Measurements from ENCODE around the gene KRT72.

The KRT72 gene

DNA sequence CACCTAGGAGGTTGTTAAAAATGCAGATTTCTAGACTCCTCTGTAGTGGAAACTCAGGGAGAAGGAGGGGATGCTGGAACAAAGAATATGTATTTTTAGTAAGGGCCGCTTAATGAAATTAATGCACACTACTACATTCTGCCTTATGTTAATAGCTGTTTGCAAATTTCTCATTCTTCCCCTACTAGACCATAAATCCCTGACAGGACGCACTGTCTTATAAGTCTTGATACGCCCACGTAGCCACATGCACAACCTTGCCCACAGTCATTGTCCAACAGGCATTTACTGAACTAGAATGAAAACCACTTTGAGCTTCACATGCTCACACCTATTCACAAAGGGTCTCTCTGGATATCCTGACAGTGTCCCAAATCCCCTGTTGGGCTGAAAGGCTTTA lies 40.2 kb upstream of the KRT72 start:
- Histone ChIP-seq H3K79me1 (ENCODE audit: low read length) (no peaks in the 10 kb centered on the region), H3K23ac (ENCODE audit: low read length) (no peak overlapping the region), H4K5ac (ENCODE audit: low read length) (no peak overlapping the region), H3K18ac (ENCODE audit: low read length) (no peak overlapping the region), H3K4me3 (ENCODE audit: low read length) (no peak overlapping the region), H2AK5ac (ENCODE audit: low read length) (no peak overlapping the region), H3K4me2 (ENCODE audit: low read length) (no peak overlapping the region), H3K4me1 (ENCODE audit: control insufficient read depth, low read depth, low read length) (no peaks in the 10 kb centered on the region), H2BK120ac (ENCODE audit: low read depth, low read length) (no peak overlapping the region), H2BK15ac (replicated peaks; ENCODE audit: low read depth) (no peak overlapping the region), H3K36me3 (ENCODE audit: control insufficient read depth, insufficient read depth, low read length) (no peaks in the 10 kb centered on the region), H3K79me2 (ENCODE audit: control insufficient read depth, insufficient read depth, low read length) (no peaks in the 10 kb centered on the region), H3K27me3 (ENCODE audit: insufficient read depth, low read length, poor library complexity) (no peaks in the 10 kb centered on the region), H4K8ac (ENCODE audit: low read depth, low read length) (no peak overlapping the region), H2BK5ac (ENCODE audit: low read length) (no peak overlapping the region), H3K56ac (ENCODE audit: low read length) (no peak overlapping the region), H3K9ac (ENCODE audit: low read length) (no peak overlapping the region), H3K4ac (ENCODE audit: low read depth, low read length) (no peak overlapping the region), H3K27ac (ENCODE audit: low read depth, low read length) (no peak overlapping the region)
- no CpG with 5 or more reads among the region's 4 CpGs for WGBS (ENCODE audit: extremely low coverage, insufficient coverage, low lambda C conversion rate)
- DNase-seq: no peak

DNA sequence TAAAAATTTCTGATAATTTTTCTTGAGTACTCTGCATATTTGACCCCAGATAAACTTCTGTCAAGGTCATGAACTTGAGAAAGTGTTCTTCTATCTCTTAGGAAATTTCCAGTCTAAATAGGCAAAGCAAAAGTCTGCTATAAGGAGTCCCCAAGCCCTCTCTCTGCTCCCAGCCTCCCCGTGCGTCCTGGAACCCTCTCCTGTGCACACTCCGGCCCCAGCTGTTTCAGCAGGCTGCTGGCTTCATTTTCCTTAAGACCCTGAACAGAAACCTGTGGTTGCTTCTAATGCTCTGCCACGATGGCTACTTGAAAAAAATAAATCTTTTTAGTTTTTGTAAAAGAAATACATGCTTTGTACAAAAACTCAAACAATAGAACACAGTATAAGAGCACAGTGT lies 36.0 kb upstream of the KRT72 start:
- H3K56ac ChIP-seq (ENCODE audit: low read length): no peak overlapping the region
- H3K79me2 ChIP-seq (ENCODE audit: control insufficient read depth, insufficient read depth, low read length): no peaks in the 10 kb centered on the region
- H2AK5ac ChIP-seq (ENCODE audit: low read length): no peak overlapping the region
- no peak overlapping the region for H2BK5ac ChIP-seq (ENCODE audit: low read length)
- no peak overlapping the region for H2BK120ac ChIP-seq (ENCODE audit: low read depth, low read length)
- no peak overlapping the region for H3K4me3 ChIP-seq (ENCODE audit: low read length)
- H4K5ac ChIP-seq (ENCODE audit: low read length): no peak overlapping the region
- no peak overlapping the region for H3K23ac ChIP-seq (ENCODE audit: low read length)
- no peak overlapping the region for H4K8ac ChIP-seq (ENCODE audit: low read depth, low read length)
- H3K4me1 ChIP-seq (ENCODE audit: control insufficient read depth, low read depth, low read length): no peaks in the 10 kb centered on the region
- H3K36me3 ChIP-seq (ENCODE audit: control insufficient read depth, insufficient read depth, low read length): no peaks in the 10 kb centered on the region
- no peaks in the 10 kb centered on the region for H3K27me3 ChIP-seq (ENCODE audit: insufficient read depth, low read length, poor library complexity)
- no peak overlapping the region for H3K4ac ChIP-seq (ENCODE audit: low read depth, low read length)
- no peaks in the 10 kb centered on the region for H3K79me1 ChIP-seq (ENCODE audit: low read length)
- H2BK15ac ChIP-seq (replicated peaks; ENCODE audit: low read depth): no peak overlapping the region
- WGBS (ENCODE audit: extremely low coverage, insufficient coverage, low lambda C conversion rate): no CpG with 5 or more reads among the region's 4 CpGs
- no peak overlapping the region for H3K9ac ChIP-seq (ENCODE audit: low read length)
- no peak overlapping the region for H3K18ac ChIP-seq (ENCODE audit: low read length)
- H3K27ac ChIP-seq (ENCODE audit: low read depth, low read length): no peak overlapping the region
- no peak for DNase-seq
- H3K4me2 ChIP-seq (ENCODE audit: low read length): no peak overlapping the region

DNA sequence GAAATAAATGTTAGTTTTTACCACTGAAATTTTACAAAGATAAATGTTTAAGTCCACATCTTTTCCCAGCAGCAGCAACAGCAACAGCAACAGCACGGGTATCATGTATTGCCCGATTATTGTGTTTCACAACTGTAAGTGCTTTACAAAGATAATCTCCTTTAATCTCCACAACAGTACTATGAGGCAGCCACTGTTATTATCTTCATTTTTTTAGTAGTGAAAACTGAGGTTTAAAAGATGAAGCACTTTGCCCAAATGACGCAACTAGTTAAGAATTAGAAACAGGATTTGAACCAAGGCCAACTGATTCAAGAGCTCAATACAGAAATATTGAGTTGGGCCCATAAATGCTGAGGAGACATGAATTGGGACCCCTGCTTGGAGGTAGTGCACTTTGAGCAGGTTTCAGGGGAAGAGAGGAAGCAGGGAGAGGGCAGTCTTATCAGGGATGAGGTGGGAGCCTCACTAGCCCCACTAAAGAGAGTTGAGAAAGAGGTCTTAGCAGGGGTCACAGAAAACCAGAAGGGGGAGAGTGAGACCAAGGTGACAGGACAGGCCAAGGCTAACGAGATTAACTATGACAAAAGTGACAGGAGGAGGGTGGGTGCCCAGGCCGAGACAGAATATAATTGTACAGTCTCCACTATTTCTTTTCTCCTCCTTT lies 35.5 kb upstream of the KRT72 start:
- Histone ChIP-seq H3K23ac (ENCODE audit: low read length) (no peak overlapping the region), H3K18ac (ENCODE audit: low read length) (no peak overlapping the region), H3K4ac (ENCODE audit: low read depth, low read length) (no peak overlapping the region), H3K4me2 (ENCODE audit: low read length) (no peak overlapping the region), H3K36me3 (ENCODE audit: control insufficient read depth, insufficient read depth, low read length) (no peaks in the 10 kb centered on the region), H2BK120ac (ENCODE audit: low read depth, low read length) (no peak overlapping the region), H2BK5ac (ENCODE audit: low read length) (no peak overlapping the region), H3K27me3 (ENCODE audit: insufficient read depth, low read length, poor library complexity) (no peaks in the 10 kb centered on the region), H3K79me1 (ENCODE audit: low read length) (no peaks in the 10 kb centered on the region), H2BK15ac (replicated peaks; ENCODE audit: low read depth) (no peak overlapping the region), H3K4me3 (ENCODE audit: low read length) (no peak overlapping the region), H3K4me1 (ENCODE audit: control insufficient read depth, low read depth, low read length) (no peaks in the 10 kb centered on the region), H4K8ac (ENCODE audit: low read depth, low read length) (no peak overlapping the region), H3K56ac (ENCODE audit: low read length) (no peak overlapping the region), H3K9ac (ENCODE audit: low read length) (no peak overlapping the region), H3K27ac (ENCODE audit: low read depth, low read length) (no peak overlapping the region), H2AK5ac (ENCODE audit: low read length) (no peak overlapping the region), H3K79me2 (ENCODE audit: control insufficient read depth, insufficient read depth, low read length) (no peaks in the 10 kb centered on the region), H4K5ac (ENCODE audit: low read length) (no peak overlapping the region)
- peak; percentile 22 for DNase-seq
- no CpG with 5 or more reads among the region's 5 CpGs for WGBS (ENCODE audit: extremely low coverage, insufficient coverage, low lambda C conversion rate)

DNA sequence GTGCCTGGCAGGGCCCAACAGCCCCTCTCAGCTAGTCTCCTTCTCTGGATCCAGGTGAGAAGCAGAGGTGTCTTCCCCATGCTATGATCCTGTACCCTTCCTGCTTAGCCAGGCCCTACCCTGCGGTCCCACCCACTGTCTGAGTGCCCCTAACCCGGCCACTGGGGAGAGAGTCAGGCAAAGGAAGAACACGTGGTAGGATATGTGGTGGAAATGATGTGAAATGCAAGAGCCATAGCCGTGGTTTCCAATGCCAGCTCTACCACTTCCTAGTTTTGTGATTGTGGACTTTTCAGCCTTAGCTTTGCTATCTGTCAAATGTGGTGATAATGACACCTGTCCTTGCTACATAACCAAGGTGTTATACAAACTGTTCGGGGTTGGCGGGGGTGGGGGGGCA lies 34.9 kb upstream of the KRT72 start:
- Histone ChIP-seq H3K36me3 (ENCODE audit: control insufficient read depth, insufficient read depth, low read length) (no peaks in the 10 kb centered on the region), H2BK15ac (replicated peaks; ENCODE audit: low read depth) (no peak overlapping the region), H3K18ac (ENCODE audit: low read length) (no peak overlapping the region), H3K56ac (ENCODE audit: low read length) (no peak overlapping the region), H3K79me2 (ENCODE audit: control insufficient read depth, insufficient read depth, low read length) (no peaks in the 10 kb centered on the region), H3K27me3 (ENCODE audit: insufficient read depth, low read length, poor library complexity) (no peaks in the 10 kb centered on the region), H4K8ac (ENCODE audit: low read depth, low read length) (no peak overlapping the region), H2BK120ac (ENCODE audit: low read depth, low read length) (no peak overlapping the region), H3K4me1 (ENCODE audit: control insufficient read depth, low read depth, low read length) (no peaks in the 10 kb centered on the region), H3K4me3 (ENCODE audit: low read length) (no peak overlapping the region), H3K23ac (ENCODE audit: low read length) (no peak overlapping the region), H3K9ac (ENCODE audit: low read length) (no peak overlapping the region), H3K4ac (ENCODE audit: low read depth, low read length) (no peak overlapping the region), H3K27ac (ENCODE audit: low read depth, low read length) (no peak overlapping the region), H3K79me1 (ENCODE audit: low read length) (no peaks in the 10 kb centered on the region), H2BK5ac (ENCODE audit: low read length) (no peak overlapping the region), H4K5ac (ENCODE audit: low read length) (no peak overlapping the region), H2AK5ac (ENCODE audit: low read length) (no peak overlapping the region), H3K4me2 (ENCODE audit: low read length) (no peak overlapping the region)
- no peak for DNase-seq
- no CpG with 5 or more reads among the region's 6 CpGs for WGBS (ENCODE audit: extremely low coverage, insufficient coverage, low lambda C conversion rate)

DNA sequence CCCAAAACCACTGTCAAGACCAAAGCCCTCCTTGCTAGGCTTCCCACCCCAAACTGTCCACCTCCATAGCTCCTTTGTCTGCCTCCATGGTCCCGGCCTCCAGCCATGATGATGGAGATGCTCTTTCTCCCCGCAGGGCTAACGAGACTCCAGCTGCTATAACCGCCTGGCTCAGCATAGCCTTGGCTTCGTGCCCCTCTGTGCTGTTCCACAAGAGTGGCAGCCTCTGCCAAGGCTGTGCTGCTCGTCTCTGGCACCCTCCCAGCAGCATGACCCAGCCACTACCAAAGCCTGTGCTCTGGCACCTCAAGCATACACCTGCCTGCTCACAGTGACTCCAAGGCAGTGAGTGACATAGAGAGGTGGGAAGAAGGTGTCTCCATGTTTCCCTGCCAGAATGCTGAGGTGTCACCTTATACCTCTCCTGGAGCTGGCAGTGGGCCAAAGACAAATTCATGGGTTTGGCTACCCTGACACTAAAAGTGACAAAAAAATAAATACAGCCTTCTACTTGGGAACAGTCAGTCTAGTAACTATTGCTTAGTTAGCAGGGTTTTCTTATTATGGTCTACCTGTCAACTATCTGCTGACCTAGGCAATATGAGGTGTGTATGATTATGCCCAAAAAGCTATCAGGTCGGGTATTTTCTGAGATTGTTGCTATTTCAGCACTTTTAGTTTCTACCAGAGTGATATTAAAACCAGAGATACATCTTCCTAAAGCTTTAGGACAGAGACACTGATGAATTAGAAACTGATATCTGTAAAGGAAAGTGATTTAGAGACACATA lies 33.2 kb upstream of the KRT72 start:
- H3K79me1 ChIP-seq (ENCODE audit: low read length): no peaks in the 10 kb centered on the region
- H3K56ac ChIP-seq (ENCODE audit: low read length): no peak overlapping the region
- H2BK5ac ChIP-seq (ENCODE audit: low read length): no peak overlapping the region
- no peaks in the 10 kb centered on the region for H3K36me3 ChIP-seq (ENCODE audit: control insufficient read depth, insufficient read depth, low read length)
- H3K18ac ChIP-seq (ENCODE audit: low read length): no peak overlapping the region
- H4K8ac ChIP-seq (ENCODE audit: low read depth, low read length): no peak overlapping the region
- no peaks in the 10 kb centered on the region for H3K27me3 ChIP-seq (ENCODE audit: insufficient read depth, low read length, poor library complexity)
- no peak overlapping the region for H3K27ac ChIP-seq (ENCODE audit: low read depth, low read length)
- H3K4ac ChIP-seq (ENCODE audit: low read depth, low read length): no peak overlapping the region
- no peak overlapping the region for H3K4me2 ChIP-seq (ENCODE audit: low read length)
- no peak overlapping the region for H2BK120ac ChIP-seq (ENCODE audit: low read depth, low read length)
- H3K4me3 ChIP-seq (ENCODE audit: low read length): no peak overlapping the region
- no peak overlapping the region for H2BK15ac ChIP-seq (replicated peaks; ENCODE audit: low read depth)
- no peak overlapping the region for H3K23ac ChIP-seq (ENCODE audit: low read length)
- DNase-seq: no peak
- no peak overlapping the region for H2AK5ac ChIP-seq (ENCODE audit: low read length)
- H3K4me1 ChIP-seq (ENCODE audit: control insufficient read depth, low read depth, low read length): no peaks in the 10 kb centered on the region
- H3K79me2 ChIP-seq (ENCODE audit: control insufficient read depth, insufficient read depth, low read length): no peaks in the 10 kb centered on the region
- H3K9ac ChIP-seq (ENCODE audit: low read length): no peak overlapping the region
- H4K5ac ChIP-seq (ENCODE audit: low read length): no peak overlapping the region
- no CpG with 5 or more reads among the region's 7 CpGs for WGBS (ENCODE audit: extremely low coverage, insufficient coverage, low lambda C conversion rate)

Data from mesendoderm (in vitro differentiated cells).